GM18502 (cell line): ENCODE data around the gene LARP4B.

Experiments
- ATAC-seq: cut with Tn5 transposase; IDR thresholded peaks from one replicate; pipeline ENCODE4 v1.9.1; 2021; ENCODE audit warnings: mild to moderate bottlenecking; ENCODE audit not compliant: unreplicated experiment, poor library complexity

Gene LARP4B

GRCh38 chr10:792792-793100 lies 138.8 kb downstream of the LARP4B start:
- no peak for ATAC-seq

GRCh38 chr10:792083-792791 lies 139.3 kb downstream of the LARP4B start:
- no peak for ATAC-seq

GRCh38 chr10:791639-792038 lies 139.9 kb downstream of the LARP4B start:
- ATAC-seq, result no peak

DNA sequence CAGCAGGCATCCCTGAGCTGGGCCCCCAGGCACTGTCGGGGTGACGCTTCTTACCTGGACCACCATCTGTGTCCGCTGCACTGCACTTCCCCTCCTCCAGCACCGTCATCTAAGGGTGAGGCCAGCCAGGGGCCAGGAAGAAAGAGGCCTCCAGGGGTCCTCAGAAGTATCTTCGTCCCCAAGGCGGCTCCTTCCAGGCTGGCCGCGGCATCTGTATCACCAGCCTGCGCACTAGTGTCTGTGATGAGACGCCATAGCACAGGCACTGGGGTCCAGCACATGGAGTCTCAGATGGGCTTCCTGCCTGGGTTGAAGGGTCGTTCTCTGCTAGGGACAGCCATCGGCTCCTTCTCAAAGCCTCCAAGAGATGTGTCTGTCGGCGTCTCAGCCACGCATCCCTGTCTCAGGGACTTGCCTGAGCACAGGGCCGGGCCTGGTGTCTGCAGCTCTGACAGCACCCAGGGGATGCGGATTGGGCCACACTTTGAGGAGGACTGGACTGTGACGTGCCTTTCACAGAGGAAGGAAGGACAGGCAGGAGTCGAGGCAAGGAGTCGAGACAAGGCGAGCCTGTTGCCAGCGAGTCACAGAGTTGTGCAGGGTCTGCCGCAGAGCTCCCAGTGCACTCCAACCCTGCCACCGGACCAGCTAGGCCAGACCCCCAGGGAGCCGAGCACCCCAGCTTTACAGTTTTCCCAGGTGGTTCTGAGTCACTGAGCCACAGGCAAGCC lies 140.5 kb downstream of the LARP4B start:
- no peak for ATAC-seq

DNA sequence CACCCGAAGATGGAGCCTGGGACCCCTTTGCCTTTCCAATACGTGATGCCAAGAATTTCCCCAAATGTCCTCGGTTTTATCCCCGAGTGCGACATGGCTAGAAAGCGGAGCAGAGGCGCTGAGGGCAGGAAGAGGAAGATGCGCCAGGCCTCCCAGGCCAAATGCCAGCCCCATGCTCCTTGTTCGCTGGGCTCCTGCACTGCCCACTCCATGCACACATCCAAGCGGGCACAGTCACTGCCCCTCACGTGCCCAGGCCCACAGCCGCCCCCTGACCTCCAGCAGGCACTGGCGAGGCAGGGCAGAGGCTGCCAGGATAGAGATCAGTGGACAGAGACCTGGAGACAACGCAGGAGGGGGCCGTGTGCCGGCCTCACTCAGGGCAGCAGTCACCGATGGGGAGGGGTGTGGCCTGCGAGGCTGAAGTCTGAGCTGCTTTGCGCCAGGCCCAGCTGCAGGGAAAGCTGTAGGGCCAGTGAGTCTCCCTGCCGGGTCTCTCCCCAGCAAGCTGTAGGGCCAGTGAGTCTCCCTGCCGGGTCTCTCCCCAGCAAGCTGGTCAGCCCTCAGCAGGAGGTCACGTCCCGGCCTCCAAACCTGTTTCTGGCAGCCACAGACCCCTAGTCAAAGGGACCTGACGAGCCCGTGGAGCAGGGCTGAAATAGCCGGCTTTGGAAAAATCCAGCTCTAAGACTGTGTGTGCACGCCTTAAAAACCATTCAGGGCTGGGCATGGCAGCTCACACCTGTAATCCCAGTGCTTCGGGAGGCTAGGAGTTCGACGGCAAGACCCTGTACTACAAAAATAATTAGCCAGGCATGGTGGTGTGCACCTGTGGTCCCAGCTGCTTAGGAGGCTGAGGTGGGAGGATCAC lies 141.4 kb downstream of the LARP4B start:
- no peak for ATAC-seq

- no peak for ATAC-seq
Measured at GRCh38 chr10:788796-789748, 142.4 kb downstream of the LARP4B start.

DNA sequence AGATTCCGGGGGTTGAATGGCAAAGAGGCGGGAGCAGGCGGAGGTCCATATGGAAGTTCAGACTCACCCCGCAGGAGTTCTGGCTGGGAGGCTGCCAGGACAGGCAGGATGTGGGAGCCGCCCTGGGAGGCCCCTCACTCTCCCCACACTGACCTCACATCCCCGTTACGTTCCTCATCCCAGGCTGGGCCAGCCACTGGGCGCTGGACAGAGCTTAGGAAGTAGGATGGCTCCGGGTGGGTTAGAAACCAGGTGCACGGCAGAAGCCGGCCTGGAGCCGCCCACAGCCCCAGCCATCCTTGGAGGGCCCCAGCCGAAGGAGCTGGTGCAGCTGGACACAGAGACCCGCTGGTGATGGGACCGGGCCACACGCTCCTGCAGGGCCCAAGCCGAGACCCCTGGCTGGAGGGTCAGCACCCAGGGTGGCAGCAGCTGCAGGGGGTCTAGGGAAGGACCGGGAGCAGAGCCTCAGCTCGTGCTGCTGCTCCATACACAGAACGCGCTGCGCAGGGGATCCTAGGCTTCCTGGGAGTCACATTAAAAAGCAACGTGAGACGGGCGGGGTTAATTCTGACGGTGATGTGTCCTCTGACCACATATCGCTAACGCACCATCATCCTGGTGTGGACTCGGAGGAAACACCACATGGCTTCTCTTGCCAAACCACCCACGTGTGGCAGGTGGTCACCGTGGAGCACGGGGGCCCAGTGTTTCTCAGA lies 143.4 kb downstream of the LARP4B start:
- no peak for ATAC-seq

DNA sequence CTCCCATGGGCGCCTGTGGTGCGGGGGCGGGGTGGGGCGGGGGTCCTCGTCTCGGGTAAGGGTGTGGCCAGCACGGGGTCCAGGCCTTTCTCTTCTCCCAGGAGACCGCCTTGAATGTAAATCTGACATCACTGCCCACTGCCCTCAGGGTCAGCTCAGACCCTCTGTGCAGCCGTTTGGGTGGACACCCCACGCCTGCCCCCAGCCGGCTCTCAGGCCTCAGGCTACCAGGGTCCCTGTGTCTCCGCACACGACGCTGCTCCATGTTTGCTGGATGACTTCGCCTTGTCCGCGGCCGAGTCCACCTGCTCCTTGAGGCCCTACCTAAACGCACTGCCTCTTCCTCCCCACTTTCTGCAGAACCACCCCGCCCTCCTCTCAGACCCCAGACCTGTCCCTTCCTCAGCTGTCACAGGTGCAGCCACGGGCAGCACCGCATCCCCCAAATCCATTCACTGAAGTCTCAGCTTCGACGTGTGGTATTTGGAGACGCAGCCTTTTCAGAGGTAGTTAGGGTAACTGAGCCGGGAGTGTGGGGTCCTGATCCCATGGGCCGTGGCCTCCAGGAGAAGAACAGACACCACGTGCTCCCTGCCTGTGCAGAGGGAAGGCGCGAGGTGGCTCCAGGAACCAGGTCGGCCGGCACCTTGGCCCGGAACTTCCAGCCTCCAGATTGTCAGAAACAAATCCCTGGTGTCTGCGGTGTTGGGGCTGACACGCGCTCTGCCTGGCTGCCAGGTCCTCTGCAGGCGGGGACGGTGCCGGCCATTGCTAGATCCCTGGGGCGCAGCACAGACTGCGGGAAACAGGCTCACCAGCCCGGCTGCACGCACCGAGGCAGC lies 144.7 kb downstream of the LARP4B start:
- no peak for ATAC-seq

- ATAC-seq, result no peak
Measured at GRCh38 chr10:785861-786214, 145.7 kb downstream of the LARP4B start.

- ATAC-seq, result no peak
Measured at GRCh38 chr10:785089-785860, 146.2 kb downstream of the LARP4B start.

DNA sequence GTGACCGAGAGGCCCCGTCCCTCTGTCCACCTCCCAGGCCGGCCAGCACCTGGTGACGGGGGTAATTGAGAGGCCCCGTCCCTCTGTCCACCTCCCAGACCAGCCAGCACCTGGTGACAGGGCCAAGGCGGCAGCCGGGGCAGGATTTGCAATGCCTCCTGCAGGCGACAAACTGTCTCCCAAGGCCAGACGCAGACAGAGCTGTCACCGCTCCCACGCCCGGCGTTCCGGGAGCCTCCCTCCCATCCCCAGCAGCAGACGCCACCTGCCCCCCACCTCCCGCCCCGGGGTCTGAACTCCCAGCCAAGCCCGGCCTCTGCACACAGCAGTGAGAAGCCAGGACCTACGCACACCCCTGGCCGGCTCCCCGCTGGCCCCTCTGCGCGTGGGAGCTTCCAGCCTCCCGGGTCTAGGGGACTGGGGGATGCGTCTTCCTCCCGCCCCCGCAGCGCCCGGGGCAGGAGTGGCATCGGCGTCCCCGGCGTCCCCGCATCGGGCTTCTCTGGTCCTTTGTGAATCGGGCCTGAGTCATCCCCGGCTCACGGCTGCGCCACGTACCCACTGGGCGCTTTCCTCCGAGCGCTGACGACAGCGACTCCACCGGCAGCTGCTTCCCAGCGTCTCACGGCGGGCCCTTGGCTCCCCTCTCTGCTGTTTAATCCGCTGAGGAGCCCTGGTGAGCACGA lies 147.0 kb downstream of the LARP4B start:
- ATAC-seq, result no peak

GRCh38 chr10:782751-783648 lies 148.5 kb downstream of the LARP4B start:
- ATAC-seq, result no peak

- ATAC-seq, result no peak
Measured at GRCh38 chr10:780536-781524, 150.7 kb downstream of the LARP4B start.

- no peak for ATAC-seq
Measured at GRCh38 chr10:778626-779330, 152.7 kb downstream of the LARP4B start.
